Small intestine (tissue), 7 donors: ENCODE measurements around the gene LYG1. TPM values are rescaled to one million over a fixed set of nuclear protein-coding genes. Genes with fewer than 3 reads are reported as not detected.

Source experiments
- DNase-seq, 2 donors: peaks; one replicate each; pipeline versions ENCODE4 v3.0.0 to v3.0.0-alpha.2; 2013
- FAIRE-seq: peaks from 2 replicates; lab custom pipeline; 2012; peaks lifted over from hg19 to GRCh38; lab: Jason Lieb, UNC
- H3K27ac ChIP-seq, 3 donors: one replicate each; pipeline ENCODE4 v1.5.1; 2013; ENCODE audit warnings: low read length in 2 of 3, mild to moderate bottlenecking in 2 of 3, control low read depth in 1 of 3, inconsistent platforms in 1 of 3, low read depth in 1 of 3, moderate library complexity in 1 of 3
- H3K27me3 ChIP-seq, 3 donors: one replicate each; pipeline ENCODE4 v1.6.1; 2013; ENCODE audit warnings: low read length in 3 of 3, inconsistent platforms in 1 of 3; ENCODE audit not compliant: control insufficient read depth in 3 of 3, insufficient read depth in 3 of 3
- H3K36me3 ChIP-seq, 3 donors: one replicate each; pipeline ENCODE4 v1.6.1; 2013; ENCODE audit warnings: low read length in 3 of 3, inconsistent platforms in 1 of 3, low read depth in 1 of 3, mild to moderate bottlenecking in 1 of 3, moderate library complexity in 1 of 3; ENCODE audit not compliant: control insufficient read depth in 3 of 3, insufficient read depth in 2 of 3
- H3K4me1 ChIP-seq, 3 donors: one replicate each; pipeline ENCODE4 v1.6.1; 2013; ENCODE audit warnings: low read length in 2 of 3, inconsistent platforms in 1 of 3, low read depth in 1 of 3, mild to moderate bottlenecking in 1 of 3, moderate library complexity in 1 of 3; ENCODE audit not compliant: control insufficient read depth in 3 of 3, insufficient read depth in 2 of 3
- H3K4me3 ChIP-seq, 3 donors: one replicate each; pipeline ENCODE4 v1.5.1; 2013; ENCODE audit warnings: low read length in 3 of 3, control low read depth in 1 of 3, inconsistent platforms in 1 of 3, low read depth in 1 of 3, mild to moderate bottlenecking in 1 of 3, moderate library complexity in 1 of 3
- H3K9me3 ChIP-seq, 2 donors: one replicate each; pipeline ENCODE4 v1.6.1; 2013; ENCODE audit warnings: low read depth in 1 of 2, low read length in 1 of 2; ENCODE audit not compliant: control insufficient read depth in 2 of 2, insufficient read depth in 1 of 2
- WGBS, 3 donors: extraction: QIAGEN DNeasy Blood & Tissue Kit; methylation state at CpG; one replicate each; pipeline ENCODE4 v1.1.7; 2013; 5-methylcytosine and 5-hydroxymethylcytosine counted together
- polyA plus RNA-seq, 4 donors: library from polyadenylated mRNA; stranded (reverse) in 3 of 4; unstranded in 1 of 4; fragments of 200-250 nt in 3 of 4; fragments of 120-200 nt in 1 of 4; gene quantifications; one replicate each; pipeline versions ENCODE4 v1.2.1 to v1.2.3, GENCODE V29; 2013
- donor health status: healthy with polysubstance abuse.
- donor health status: control.
- donor health status: control.
- donor health status: Bipolar disorder and iron deficiency.
- donor health status: healthy.

Gene LYG1
- polyA plus RNA-seq, 4 donors, result 1.5 to 14.3 (median 3.6) TPM

DNA sequence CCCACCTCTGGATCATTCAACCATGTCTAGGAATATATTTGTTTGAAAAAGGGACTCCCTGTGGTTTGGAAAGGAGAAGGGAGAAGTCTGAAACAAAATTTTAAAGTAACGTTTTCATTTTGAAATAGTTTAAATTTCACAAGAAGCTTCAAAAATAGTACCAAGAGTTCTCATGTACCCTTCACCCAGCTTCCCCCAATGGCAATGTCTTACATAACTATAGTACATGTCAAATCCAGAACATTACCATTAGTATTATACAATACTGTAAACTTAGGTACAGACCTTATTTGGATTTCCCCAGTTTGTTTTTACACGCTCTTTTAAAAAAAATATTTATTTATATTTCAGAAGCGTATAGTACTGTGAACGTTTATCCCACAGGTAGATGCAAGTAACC lies 41.5 kb downstream of the LYG1 start:
- Histone ChIP-seq H3K4me3 (no peak overlapping the region), H3K9me3 (no peaks in the 10 kb centered on the region), H3K27me3 (no peaks in the 10 kb centered on the region), H3K36me3 (no peaks in the 10 kb centered on the region), H3K4me1 (no peaks in the 10 kb centered on the region), H3K27ac (no peak overlapping the region)
- FAIRE-seq (no peak), DNase-seq (no peak)
- WGBS, 3 donors, result 85 to 88% (median 87%) methylated on average over 4 of the region's 4 CpGs

DNA sequence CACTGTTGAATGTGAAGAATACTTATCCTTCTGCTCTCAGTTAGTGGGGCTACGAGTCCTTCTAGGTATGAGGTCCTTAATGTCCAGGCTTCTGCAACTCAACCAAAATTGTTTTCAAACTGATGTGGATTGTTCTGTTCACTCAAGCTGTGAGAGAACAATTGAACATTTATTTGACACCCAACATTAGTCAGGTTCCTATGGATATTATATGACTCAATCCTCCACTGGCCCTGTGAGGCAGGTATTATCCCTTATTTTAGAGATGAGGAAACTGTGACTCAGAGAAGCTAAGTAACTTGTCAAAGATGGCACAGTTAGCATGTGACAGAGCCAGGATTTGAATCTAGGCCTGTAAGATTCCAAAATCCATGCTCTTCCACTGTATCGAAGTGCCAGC lies 44.3 kb downstream of the LYG1 start:
- H3K4me3 ChIP-seq, result no peak overlapping the region
- no peaks in the 10 kb centered on the region for H3K36me3 ChIP-seq
- H3K27ac ChIP-seq, result no peak overlapping the region
- FAIRE-seq (no peak), DNase-seq (no peak)
- H3K4me1 ChIP-seq, result no peaks in the 10 kb centered on the region
- H3K9me3 ChIP-seq, result no peaks in the 10 kb centered on the region
- WGBS, 3 donors, result 89 to 95% (median 92%) methylated on average over 2 of the region's 2 CpGs
- H3K27me3 ChIP-seq, result no peaks in the 10 kb centered on the region

DNA sequence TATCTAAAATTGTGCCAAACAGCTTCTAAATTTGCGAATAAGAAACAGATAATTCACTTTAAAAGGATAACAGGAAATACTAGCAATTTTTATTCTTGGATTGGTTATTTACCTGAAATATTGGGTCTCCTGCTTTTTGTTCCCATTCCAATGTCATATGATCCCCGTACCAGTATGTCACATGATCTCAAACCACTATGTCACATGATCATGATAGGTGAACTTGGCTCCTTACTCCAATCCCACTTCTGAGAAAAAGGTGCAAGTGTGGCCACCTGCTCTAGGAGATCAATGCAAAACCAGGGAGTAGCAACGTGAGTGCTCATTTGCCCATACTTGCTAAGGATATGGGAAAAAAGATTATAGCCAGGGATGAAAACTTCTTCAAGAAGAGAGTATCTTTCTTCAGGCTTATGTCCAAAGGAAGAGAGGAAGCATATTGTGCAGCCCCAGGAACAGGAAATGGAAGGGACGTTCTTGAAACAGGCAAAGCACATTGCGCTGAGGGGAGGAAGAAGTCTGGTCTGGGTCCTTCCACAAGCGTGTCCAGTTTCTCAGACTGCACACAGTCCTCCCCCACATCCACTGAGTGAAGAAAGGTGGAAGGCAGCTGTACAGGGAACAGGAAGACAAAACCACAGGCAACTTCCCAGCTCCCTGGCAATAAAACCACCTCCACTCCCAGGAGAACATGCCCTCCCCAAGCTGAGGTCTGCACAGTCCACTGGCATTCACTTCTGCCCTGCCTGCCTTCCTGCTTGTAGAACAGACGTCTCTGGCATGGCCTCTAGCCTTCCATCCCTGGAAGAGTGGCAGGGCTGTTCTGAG lies 45.3 kb downstream of the LYG1 start, which contains the start of gene LYG2:
LYG2 (minus strand) TSS at position 176 of the 828 bp plus-strand sequence. CDS start 1,406 bp downstream, outside the sequence.
- H3K9me3 ChIP-seq, result peaks cover 0 to 2% of the 10 kb centered on the region in 2 donors
- no peaks in the 10 kb centered on the region for H3K27me3 ChIP-seq
- H3K36me3 ChIP-seq, result no peaks in the 10 kb centered on the region
- no peak within 1 kb of the TSS for H3K27ac ChIP-seq
- FAIRE-seq, result no peak
- DNase-seq, result no peak
- H3K4me1 ChIP-seq, result no peaks in the 10 kb centered on the region
- 71 to 84% (median 84%) methylated on average over 7 of the region's 7 CpGs for whole genome bisulfite sequencing, 3 donors
- H3K4me3 ChIP-seq, result no peak within 1 kb of the TSS

DNA sequence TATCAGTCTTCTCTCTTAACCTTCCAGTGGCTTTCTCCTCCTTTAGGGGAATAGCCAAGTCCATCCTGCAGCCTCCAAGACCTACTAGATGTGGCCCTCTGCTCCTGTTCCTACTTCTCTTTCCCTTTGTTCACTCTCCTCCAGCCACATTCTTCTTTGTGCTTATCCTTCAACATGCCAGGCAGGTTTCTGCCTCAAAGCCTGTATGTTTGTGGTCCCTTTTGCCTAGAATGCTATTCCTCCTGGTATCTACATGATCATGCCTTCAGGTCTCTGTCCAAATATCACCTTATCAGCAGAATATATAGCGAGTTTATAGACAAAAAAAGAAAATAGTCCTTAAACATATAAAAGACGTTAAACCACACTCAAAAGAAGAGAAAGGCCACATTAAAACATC lies 51.0 kb downstream of the LYG1 start:
- Histone ChIP-seq H3K27me3 (no peaks in the 10 kb centered on the region), H3K36me3 (no peaks in the 10 kb centered on the region), H3K4me3 (no peak overlapping the region), H3K27ac (no peak overlapping the region), H3K4me1 (no peaks in the 10 kb centered on the region), H3K9me3 (peaks cover 0 to 5% of the 10 kb centered on the region in 2 donors)
- FAIRE-seq (no peak), DNase-seq (no peak)
- 83 to 94% (median 89%) methylated on average over 2 of the region's 2 CpGs for WGBS, 3 donors

DNA sequence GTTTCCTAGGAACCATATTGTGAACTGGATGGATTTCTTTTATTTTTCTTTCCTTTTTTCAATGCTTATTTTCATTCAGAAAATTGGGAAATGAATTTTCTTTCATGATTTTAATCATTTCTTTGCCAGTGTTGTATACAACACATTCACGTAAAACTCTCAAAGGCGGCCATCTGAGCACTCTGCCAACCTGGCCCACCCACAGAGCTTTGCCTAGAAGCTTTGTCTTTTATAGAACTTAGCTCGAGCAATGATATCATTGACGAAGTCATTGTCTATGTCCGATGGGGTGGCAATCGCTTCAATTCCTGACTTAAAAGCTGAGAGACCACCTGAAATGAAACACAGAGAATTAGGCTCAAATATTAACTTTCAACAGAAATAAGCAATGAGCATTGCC lies 58.8 kb downstream of the LYG1 start:
- Histone ChIP-seq H3K9me3 (no peaks in the 10 kb centered on the region), H3K27me3 (no peaks in the 10 kb centered on the region), H3K4me1 (no peaks in the 10 kb centered on the region), H3K4me3 (no peak overlapping the region), H3K27ac (no peak overlapping the region), H3K36me3 (no peaks in the 10 kb centered on the region)
- 87 to 90% (median 89%) methylated on average over 6 of the region's 6 CpGs for WGBS, 3 donors
- DNase-seq (no peak), FAIRE-seq (no peak)

DNA sequence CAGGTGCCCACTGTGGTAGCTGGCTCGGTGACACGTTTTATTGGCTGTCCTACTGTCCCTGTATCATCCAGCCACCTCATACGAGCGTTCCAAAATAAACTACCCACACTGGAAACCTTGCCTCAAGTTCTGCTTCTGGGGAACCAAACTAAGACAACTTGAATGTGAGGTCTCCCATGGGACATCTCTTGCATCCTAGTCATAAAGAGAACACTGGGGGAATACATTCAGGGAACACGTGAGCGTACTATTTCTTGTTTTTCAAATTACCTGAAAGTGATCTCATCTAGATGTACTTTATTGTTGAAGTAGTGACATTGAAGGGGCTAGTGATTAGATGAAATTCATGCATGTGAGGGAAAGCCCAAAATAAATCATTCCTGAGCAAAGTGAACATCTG lies 60.6 kb downstream of the LYG1 start:
- Histone ChIP-seq H3K9me3 (no peaks in the 10 kb centered on the region), H3K27ac (no peak overlapping the region), H3K4me3 (no peak overlapping the region), H3K27me3 (no peaks in the 10 kb centered on the region), H3K36me3 (no peaks in the 10 kb centered on the region), H3K4me1 (no peaks in the 10 kb centered on the region)
- FAIRE-seq (no peak), DNase-seq (no peak)
- WGBS, 3 donors, result 78 to 94% (median 83%) methylated on average over 6 of the region's 6 CpGs

DNA sequence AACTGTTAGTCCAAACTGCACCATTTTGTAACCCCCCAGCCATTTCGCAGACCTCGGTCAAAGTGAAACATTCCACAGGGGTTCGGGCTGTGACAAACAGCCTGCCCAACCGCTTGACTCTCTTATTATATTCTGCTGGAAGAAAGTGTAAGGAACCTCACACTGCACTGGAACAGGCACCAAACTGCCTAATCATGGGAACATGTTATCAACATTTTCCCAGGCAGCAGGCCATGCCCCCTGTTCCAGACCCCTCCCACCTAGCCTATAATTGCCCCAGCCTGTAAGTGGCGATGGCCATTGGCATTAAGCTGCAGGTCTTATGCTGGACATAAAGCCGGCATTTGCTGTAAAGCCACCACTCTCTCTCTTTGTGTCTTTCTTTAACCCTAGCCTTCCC lies 62.4 kb downstream of the LYG1 start:
- Histone ChIP-seq H3K27me3 (no peaks in the 10 kb centered on the region), H3K4me1 (no peaks in the 10 kb centered on the region), H3K27ac (no peak overlapping the region), H3K36me3 (no peaks in the 10 kb centered on the region), H3K9me3 (no peaks in the 10 kb centered on the region), H3K4me3 (no peak overlapping the region)
- FAIRE-seq, result no peak
- 92 to 97% (median 94%) methylated on average over 6 of the region's 6 CpGs for WGBS, 3 donors
- no peak for DNase-seq
